NCI-H1105 (cell line): Measurements from ENCODE around the gene AQR.

Experiments
- DNase-seq: peaks from one replicate; lab custom pipeline; 2025; lab: John Stamatoyannopoulos, UW

Gene AQR

GRCh38 chr15:34879107-34879506 is 90.4 kb downstream of the AQR start:
- no peak for DNase-seq

- DNase-seq: no peak
Observed at GRCh38 chr15:34876640-34877039, 92.9 kb downstream of the AQR start.

GRCh38 chr15:34869110-34869509 is 100.4 kb downstream of the AQR start:
- no peak for DNase-seq

- DNase-seq: no peak
Observed at GRCh38 chr15:34865531-34865930, 104.0 kb downstream of the AQR start.

GRCh38 chr15:34861214-34861613 is 108.3 kb downstream of the AQR start:
- DNase-seq: no peak

GRCh38 chr15:34855893-34856292 is 113.6 kb downstream of the AQR start:
- no peak for DNase-seq

- DNase-seq: peak; percentile 53
Observed at GRCh38 chr15:34855413-34855812, 114.1 kb downstream of the AQR start.

- no peak for DNase-seq
Observed at GRCh38 chr15:34854232-34854631, 115.3 kb downstream of the AQR start.

GRCh38 chr15:34853001-34853758 is 116.4 kb downstream of the AQR start:
- peak; percentile 34 for DNase-seq

GRCh38 chr15:34851751-34852150 is 117.8 kb downstream of the AQR start:
- no peak for DNase-seq

GRCh38 chr15:34851007-34851406 is 118.5 kb downstream of the AQR start:
- no peak for DNase-seq

GRCh38 chr15:34850121-34850520 is 119.4 kb downstream of the AQR start:
- DNase-seq: peak; percentile 24

GRCh38 chr15:34849364-34849959 is 120.1 kb downstream of the AQR start:
- DNase-seq: no peak

- DNase-seq: no peak
Observed at GRCh38 chr15:34847598-34847997, 121.9 kb downstream of the AQR start.

GRCh38 chr15:34841262-34841725 is 128.2 kb downstream of the AQR start:
- no peak for DNase-seq

- no peak for DNase-seq
Observed at GRCh38 chr15:34838282-34838681, 131.3 kb downstream of the AQR start.

- no peak for DNase-seq
Observed at GRCh38 chr15:34837246-34838016, 132.1 kb downstream of the AQR start.

- DNase-seq: no peak
Observed at GRCh38 chr15:34828145-34828911, 141.2 kb downstream of the AQR start.

- DNase-seq: no peak
Observed at GRCh38 chr15:34821831-34822230, 147.7 kb downstream of the AQR start.

- DNase-seq: no peak
Observed at GRCh38 chr15:34820110-34820509, 149.4 kb downstream of the AQR start.

GRCh38 chr15:34818526-34818925 is 151.0 kb downstream of the AQR start:
- DNase-seq: no peak

GRCh38 chr15:34815836-34816235 is 153.7 kb downstream of the AQR start:
- no peak for DNase-seq
